K562 (cell line): ENCODE results near the gene TM4SF20. TPM values are rescaled to one million over a fixed set of nuclear protein-coding genes. Genes with fewer than 3 reads are reported as not detected.

Source experiments
- MCM3 ChIP-seq: fragments of 450-650 bp; IDR thresholded peaks from 2 replicates; pipeline ENCODE4 v1.6.1; 2016
- SIN3A ChIP-seq, 2 experiments: fragments of 150-350 bp in 1 of 2; IDR thresholded peaks; 2 replicates each; pipeline ENCODE4 v1.6.1; 2011 to 2016; ENCODE audit warnings: borderline replicate concordance in 2 of 2, low read depth in 2 of 2, low read length in 2 of 2, mild to moderate bottlenecking in 2 of 2, moderate library complexity in 2 of 2; ENCODE audit not compliant: control insufficient read depth in 1 of 2
- YY1 ChIP-seq, 3 experiments: IDR thresholded peaks; 2 replicates each; pipeline ENCODE4 v1.6.1; 2011; ENCODE audit warnings: low read length in 2 of 3, mild to moderate bottlenecking in 2 of 3, moderate library complexity in 2 of 3, borderline replicate concordance in 1 of 3, control low read depth in 1 of 3, low read depth in 1 of 3; ENCODE audit not compliant: insufficient read depth in 3 of 3, insufficient replicate concordance in 2 of 3, control insufficient read depth in 1 of 3, insufficient read length in 1 of 3; ENCODE audit errors: extremely low read depth in 1 of 3
- ZNF311 ChIP-seq: fragments of 250-450 bp; sonication (Bioruptor Pico); IDR thresholded peaks from 2 replicates; pipeline ENCODE4 v1.4.0; 2020; ENCODE audit warnings: mild to moderate bottlenecking, moderate library complexity
- ZNF583 ChIP-seq: fragments of 250-450 bp; sonication (Bioruptor Pico); IDR thresholded peaks from 2 replicates; pipeline ENCODE4 v1.4.0; 2020
- polyA plus RNA-seq, 8 experiments: library from polyadenylated mRNA; depleted of rRNA in 4 of 8; stranded (reverse) in 5 of 8; unstranded in 3 of 8; fragments of >200 nt; fragmentation: Nextera tagmentation in 2 of 8; fragmentation: Illumina TruSeq in 1 of 8; extraction: Ambion mirVana in 2 of 8; extraction: Trizol in 1 of 8; gene quantifications; 2 replicates each; pipeline versions ENCODE4 v1.2.1 to v1.2.3, GENCODE V29; 2011 to 2014; ENCODE audit warnings: inconsistent platforms in 1 of 8, missing spikeins in 1 of 8
- total RNA-seq, 7 experiments: library from RNA; depleted of rRNA in 6 of 7; stranded (reverse); fragments of >200 nt in 6 of 7; fragmentation: Illumina TruSeq in 2 of 7; extraction: Trizol in 2 of 7; gene quantifications; 2 replicates each; pipeline versions ENCODE4 v1.2.1 to v1.2.3, GENCODE V29; 2011 to 2021; ENCODE audit warnings: low replicate concordance in 1 of 7
- TF ChIP-seq, protein P1 (sequence below): sonication (generic); formaldehyde crosslinking; IDR thresholded peaks from 2 replicates; pipeline ENCODE4 v1.8.0; 2023; ENCODE audit warnings: mild to moderate bottlenecking, missing genetic modification reagents
- TF ChIP-seq, protein P2 (sequence below): fragments of 450-650 bp; formaldehyde crosslinking; IDR thresholded peaks from 2 replicates; pipeline ENCODE4 v1.4.0; 2022; ENCODE audit warnings: missing genetic modification characterization
- TF ChIP-seq, protein P3 (sequence below): sonication (generic); formaldehyde crosslinking; IDR thresholded peaks from 2 replicates; pipeline ENCODE4 v1.8.1; 2023; ENCODE audit warnings: mild to moderate bottlenecking, missing genetic modification reagents

Gene TM4SF20
- total and polyA plus RNA-seq, 9 of the 15 experiments (the other 6 are each of a cell fraction or from before 2014, with no cell fraction given): not detected

DNA sequence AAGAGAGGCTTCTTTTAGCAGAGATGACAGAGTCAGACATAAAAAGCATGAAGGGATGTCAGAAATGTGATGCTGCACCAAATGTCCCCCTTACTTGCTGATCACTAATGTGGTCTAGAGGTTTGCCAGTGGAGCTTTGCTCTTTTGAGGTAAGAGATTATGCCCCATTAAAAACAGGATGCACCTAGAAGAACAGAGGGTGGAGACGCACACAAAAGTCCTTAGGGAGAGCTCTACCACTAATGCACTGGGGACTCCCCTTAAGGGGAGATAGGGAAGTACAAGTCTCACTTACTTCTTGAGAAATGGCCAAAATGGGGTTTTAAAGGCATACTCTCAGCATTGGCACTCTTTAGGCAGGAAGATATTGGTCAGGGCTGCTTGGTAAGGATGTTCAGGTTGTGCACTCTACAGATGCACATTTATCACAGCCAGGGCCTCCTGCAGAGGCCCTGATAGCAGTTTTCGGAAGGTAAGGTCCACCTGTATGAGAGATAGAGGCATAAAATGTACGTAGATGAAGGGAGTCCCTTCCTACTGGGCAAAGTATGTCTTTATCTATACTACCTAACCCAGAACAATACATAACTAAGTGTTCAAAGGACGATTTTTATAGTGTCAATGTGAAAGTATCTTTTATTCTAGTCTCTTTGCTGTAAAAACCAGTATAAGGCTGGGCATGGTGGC, 25.6 kb upstream of the TM4SF20 start (continued):
- TF ChIP-seq, protein P1, sequence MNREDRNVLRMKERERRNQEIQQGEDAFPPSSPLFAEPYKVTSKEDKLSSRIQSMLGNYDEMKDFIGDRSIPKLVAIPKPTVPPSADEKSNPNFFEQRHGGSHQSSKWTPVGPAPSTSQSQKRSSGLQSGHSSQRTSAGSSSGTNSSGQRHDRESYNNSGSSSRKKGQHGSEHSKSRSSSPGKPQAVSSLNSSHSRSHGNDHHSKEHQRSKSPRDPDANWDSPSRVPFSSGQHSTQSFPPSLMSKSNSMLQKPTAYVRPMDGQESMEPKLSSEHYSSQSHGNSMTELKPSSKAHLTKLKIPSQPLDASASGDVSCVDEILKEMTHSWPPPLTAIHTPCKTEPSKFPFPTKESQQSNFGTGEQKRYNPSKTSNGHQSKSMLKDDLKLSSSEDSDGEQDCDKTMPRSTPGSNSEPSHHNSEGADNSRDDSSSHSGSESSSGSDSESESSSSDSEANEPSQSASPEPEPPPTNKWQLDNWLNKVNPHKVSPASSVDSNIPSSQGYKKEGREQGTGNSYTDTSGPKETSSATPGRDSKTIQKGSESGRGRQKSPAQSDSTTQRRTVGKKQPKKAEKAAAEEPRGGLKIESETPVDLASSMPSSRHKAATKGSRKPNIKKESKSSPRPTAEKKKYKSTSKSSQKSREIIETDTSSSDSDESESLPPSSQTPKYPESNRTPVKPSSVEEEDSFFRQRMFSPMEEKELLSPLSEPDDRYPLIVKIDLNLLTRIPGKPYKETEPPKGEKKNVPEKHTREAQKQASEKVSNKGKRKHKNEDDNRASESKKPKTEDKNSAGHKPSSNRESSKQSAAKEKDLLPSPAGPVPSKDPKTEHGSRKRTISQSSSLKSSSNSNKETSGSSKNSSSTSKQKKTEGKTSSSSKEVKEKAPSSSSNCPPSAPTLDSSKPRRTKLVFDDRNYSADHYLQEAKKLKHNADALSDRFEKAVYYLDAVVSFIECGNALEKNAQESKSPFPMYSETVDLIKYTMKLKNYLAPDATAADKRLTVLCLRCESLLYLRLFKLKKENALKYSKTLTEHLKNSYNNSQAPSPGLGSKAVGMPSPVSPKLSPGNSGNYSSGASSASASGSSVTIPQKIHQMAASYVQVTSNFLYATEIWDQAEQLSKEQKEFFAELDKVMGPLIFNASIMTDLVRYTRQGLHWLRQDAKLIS: no peak
- no peak for TF ChIP-seq ZNF311 (CRISPR knock-in tag)
- no peak for TF ChIP-seq SIN3A (IDR thresholded peaks at IDR 0.05; ENCODE audit: borderline replicate concordance in 2 of 2, control insufficient read depth in 1 of 2, low read depth in 2 of 2, low read length in 2 of 2)
- TF ChIP-seq, protein P2, sequence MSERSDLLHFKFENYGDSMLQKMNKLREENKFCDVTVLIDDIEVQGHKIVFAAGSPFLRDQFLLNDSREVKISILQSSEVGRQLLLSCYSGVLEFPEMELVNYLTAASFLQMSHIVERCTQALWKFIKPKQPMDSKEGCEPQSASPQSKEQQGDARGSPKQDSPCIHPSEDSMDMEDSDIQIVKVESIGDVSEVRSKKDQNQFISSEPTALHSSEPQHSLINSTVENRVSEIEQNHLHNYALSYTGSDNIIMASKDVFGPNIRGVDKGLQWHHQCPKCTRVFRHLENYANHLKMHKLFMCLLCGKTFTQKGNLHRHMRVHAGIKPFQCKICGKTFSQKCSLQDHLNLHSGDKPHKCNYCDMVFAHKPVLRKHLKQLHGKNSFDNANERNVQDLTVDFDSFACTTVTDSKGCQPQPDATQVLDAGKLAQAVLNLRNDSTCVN (CRISPR knock-in tag): no peak
- TF ChIP-seq, protein P3, sequence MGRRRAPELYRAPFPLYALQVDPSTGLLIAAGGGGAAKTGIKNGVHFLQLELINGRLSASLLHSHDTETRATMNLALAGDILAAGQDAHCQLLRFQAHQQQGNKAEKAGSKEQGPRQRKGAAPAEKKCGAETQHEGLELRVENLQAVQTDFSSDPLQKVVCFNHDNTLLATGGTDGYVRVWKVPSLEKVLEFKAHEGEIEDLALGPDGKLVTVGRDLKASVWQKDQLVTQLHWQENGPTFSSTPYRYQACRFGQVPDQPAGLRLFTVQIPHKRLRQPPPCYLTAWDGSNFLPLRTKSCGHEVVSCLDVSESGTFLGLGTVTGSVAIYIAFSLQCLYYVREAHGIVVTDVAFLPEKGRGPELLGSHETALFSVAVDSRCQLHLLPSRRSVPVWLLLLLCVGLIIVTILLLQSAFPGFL (CRISPR knock-in tag): no peak
- no peak for TF ChIP-seq ZNF583
- TF ChIP-seq MCM3: no peak
- TF ChIP-seq YY1 (IDR thresholded peaks at IDR 0.05; ENCODE audit: borderline replicate concordance in 1 of 3, control insufficient read depth in 1 of 3, extremely low read depth in 1 of 3, insufficient read depth in 3 of 3, insufficient read length in 1 of 3, insufficient replicate concordance in 2 of 3, low read depth in 1 of 3, low read length in 2 of 3): no peak
- TF ChIP-seq, all 486 proteins: peak for 0
